HG03103 (cell line): ENCODE data around the gene PDE6C.

ENCODE experiments used
- ATAC-seq: cut with Tn5 transposase; IDR thresholded peaks from one replicate; pipeline ENCODE4 v1.9.1; 2021; ENCODE audit warnings: low read depth; ENCODE audit not compliant: unreplicated experiment

PDE6C gene

DNA sequence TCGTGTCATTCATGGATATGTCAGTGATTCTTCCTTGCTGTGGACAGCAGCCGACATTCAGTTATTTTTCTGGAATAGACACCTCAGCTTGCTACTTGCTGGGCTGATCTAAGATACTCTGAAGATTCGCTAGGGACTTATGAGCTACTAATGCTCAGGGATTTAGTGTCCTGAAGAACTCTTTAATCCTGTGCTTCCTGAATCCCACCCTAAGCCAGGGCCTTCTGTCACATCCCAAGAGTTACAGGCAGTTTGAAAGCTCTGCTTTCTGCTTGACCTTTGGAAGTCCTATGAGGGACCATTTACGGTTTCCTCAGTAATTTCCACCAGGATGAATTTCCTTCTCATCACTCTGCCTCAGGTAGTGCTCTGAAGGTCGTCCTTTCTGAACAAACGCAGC, at the start of gene PDE6C:
Gene PDE6C, plus strand, starts transcription at position 227 of the 400 bp plus-strand sequence. CDS start 189 bp downstream, outside the sequence.
- no peak for ATAC-seq

DNA sequence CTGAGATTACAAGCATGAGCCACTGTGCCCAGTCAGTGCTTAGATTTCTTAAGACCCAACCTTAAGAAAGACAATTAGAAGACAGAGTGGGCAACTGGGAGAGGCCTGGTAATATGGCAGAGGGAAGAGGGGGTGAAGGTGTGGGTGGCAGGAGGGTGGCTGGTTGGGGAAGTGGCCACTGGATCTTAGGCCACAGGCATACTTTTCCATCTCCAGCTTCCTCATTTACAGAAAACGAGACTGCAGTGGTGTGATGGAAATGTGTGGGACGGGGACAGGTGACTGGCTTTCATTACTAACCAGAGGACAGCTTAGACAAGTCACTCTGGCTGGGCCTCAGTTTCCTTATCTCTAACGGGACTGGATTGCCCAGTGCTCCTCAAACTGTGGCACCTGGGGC, 46.9 kb upstream of the PDE6C start:
- no peak for ATAC-seq

DNA sequence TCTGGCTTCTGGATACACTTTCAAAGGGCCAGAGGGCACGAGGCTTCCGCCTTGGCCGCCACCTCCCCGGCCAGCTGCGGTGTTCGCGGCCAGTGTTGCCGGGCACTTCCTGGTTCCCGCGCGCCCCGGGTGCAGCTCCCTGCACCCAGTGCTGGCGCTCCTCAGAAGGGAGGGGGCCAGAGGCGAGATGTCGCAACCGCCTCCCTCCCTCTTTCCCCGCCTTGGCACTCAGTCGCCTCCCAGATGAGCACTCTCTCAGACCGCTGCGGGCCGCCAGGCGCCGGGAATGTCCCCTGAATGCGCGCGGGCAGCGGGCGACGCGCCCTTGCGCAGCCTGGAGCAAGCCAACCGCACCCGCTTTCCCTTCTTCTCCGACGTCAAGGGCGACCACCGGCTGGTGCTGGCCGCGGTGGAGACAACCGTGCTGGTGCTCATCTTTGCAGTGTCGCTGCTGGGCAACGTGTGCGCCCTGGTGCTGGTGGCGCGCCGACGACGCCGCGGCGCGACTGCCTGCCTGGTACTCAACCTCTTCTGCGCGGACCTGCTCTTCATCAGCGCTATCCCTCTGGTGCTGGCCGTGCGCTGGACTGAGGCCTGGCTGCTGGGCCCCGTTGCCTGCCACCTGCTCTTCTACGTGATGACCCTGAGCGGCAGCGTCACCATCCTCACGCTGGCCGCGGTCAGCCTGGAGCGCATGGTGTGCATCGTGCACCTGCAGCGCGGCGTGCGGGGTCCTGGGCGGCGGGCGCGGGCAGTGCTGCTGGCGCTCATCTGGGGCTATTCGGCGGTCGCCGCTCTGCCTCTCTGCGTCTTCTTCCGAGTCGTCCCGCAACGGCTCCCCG, 45.7 kb upstream of the PDE6C start, which contains the start of gene FFAR4:
Gene FFAR4, plus strand, starts transcription at position 231 of the 842 bp plus-strand sequence. Its CDS starts 56 bp downstream, at position 287.
- ATAC-seq: no peak

DNA sequence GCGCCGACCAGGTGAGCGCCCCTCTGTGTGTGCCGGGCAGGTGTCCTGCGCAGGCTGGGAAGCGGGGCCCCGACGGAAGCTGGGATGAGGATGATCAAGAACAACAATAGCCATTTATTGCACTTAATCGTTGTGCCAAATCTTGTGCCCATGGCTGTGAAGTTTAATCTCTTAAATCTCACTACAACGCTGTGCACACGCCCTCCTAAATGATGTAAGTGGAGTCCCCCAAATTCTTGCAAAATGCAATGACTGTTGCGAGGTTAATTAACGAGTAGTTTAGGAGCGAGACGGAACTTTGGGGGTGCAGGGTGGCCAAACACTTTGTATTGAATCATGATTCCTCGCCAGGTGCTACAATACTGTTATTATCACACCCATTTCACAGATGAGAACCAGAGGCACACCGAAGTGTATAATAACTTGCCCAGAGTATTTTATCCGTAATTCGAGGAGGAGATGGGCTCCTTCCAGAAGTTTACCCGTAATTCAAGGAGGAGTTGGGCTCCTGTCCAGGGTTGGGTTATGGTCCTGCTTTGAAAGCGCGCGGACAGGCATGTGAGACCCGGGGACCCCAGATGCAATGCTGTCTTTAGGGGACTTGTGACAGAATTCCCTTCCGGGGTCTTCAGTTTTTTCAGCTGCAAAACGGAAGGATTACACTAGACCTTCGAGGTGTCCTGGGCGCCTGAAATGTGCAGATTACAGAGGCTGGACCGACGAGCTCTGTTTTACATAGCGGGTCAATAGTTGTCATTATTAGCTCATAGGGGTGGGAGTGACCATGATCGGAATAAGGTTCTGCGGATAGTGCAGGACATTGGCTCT, 44.8 kb upstream of the PDE6C start:
- no peak for ATAC-seq

DNA sequence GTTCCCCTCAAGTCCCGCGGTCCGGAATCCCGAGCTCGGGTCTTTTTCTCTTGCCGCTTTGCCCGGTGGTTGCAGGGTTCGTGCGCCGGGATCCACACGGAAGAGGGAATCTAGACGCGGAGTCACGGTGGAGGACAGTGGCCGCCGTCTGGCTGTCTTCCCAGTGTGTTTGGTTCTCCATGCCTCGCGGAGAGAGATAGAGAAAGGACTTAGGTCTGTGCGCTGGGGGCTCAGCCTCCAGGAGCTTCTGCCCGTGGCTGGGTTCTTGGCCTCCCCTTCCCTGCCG, 44.3 kb upstream of the PDE6C start:
- ATAC-seq: no peak

DNA sequence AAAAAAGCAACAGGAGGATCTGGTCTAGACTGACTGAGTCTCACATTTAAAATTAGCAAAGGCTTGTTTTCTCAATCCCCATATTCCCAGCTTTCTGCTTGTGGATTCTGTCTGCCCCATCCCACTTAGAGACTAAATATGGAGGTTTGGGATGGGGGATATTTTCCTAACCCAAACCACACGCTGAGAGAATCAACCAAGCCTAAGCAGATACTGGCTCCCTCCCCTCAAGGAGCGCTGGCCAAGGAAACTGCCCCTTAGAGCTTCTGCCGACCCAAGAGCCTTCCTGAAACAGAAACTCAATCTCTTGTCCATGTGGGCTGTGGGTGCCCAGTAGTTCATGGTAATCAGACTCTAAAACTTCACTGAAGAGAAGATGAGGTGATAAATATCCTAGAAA, 42.0 kb upstream of the PDE6C start:
- ATAC-seq: no peak

DNA sequence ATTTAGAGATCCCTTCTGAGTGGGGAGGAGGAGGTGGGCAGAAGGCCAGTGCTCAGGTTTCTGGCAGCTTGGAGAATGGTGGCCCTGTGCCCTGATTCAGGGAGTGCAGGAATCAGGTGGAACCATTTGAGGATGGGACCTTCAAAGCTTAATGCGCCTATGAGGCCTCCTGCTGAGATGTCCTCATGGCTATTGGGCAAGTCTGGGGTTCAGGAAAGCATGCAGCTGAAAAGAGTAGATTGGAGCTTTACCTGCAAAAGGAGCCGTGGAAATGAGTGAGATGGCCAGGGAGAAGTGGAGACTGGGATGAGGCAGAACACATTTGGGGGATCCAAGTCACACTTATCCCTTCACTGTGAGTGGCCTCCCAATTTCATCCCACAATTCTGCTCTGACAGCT, 39.7 kb upstream of the PDE6C start:
- ATAC-seq: no peak

DNA sequence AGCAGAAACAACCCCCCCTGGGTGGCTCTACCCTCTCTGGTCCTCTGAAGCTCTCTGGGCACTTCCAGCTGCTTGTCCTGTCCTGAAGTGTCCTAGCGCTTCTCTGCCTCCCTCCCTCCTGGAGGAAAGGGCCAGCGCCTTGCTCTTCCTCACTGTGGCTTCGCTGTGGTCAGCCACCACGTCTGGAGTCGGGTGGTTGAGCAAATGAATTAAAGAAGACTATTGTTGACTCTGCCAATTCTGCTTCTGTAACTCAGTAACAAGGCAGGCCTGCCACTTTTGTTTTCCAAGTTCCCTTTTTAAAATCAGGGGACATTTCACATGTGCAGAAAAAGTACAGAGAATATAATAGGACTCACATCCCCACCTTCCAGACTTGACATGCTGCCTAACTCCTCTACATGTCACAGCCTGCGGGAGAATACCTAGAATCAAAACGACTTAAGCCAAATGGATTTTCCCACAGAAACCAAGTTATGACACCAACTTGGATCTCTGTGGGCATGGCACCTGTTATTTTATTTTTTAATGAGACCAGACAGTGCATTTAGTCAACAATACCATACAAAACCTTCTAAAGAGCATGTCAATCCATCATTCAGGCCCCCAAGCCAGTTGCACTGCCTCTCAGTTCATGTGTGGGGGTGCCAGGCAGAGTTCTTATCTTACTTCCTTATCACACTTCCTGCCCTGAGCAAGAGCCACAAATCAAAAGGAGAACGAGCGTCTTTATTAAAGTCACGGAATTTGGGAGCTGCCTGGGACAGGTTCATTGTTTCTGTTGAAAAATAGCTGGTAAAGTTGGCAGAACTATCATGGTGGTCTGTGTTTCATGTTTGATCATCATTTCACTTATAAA, 39.1 kb upstream of the PDE6C start:
- no peak for ATAC-seq

DNA sequence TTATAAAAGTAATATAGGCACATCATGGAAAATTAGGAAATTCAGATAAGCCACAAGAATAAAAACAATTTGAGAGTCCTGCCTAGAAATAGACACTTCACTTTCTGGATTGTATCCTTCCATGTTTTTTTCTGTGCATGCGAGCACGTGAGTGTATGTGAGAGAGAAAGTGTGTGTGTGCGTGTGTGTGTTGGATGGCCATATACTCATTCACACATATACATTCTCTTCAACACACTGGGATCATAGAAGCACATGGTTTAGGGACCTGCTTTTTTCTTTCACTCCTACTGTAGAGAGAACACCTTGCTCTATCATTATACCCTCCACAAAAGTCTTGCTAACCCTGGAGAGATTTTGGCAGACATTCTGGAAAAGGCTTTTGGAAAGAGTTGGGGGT, 38.4 kb upstream of the PDE6C start:
- ATAC-seq: no peak

DNA sequence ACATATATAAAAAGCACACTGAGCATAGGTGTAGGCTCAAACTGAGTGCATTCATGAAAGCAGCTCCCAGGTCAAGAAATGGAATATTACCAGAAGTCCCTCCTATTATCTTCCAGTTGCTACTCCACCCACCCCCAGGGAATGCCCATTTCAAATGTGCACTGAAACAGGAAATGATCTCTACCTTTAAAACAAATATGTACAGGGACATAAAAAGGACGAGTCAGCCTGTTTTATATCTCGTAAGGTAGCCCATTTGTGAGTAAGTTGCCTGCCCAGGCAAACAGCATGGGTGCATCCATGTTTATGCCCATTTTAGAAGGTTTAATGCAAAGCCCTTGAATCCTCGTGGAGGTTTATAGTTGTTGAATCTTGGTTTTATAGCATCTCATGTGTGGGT, 35.4 kb upstream of the PDE6C start:
- no peak for ATAC-seq

DNA sequence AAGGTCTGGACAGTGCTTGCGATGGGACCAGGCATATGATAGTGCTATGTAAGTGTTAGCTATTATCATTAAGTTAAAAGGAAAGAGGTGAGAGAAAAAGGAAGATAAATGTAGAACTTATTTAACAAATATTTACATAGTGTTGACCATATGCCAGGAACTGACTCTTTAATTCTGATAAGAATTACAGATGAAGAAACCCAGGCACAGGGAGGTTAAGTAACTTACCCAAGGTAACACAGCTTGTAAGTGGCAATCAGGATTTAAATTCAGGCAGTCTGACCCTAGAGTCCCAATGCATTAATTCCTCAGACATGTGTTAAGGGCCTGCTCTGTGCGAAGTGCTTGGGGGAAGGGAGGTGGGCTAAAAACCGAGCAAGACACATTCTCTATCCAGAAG, 34.8 kb upstream of the PDE6C start:
- no peak for ATAC-seq

DNA sequence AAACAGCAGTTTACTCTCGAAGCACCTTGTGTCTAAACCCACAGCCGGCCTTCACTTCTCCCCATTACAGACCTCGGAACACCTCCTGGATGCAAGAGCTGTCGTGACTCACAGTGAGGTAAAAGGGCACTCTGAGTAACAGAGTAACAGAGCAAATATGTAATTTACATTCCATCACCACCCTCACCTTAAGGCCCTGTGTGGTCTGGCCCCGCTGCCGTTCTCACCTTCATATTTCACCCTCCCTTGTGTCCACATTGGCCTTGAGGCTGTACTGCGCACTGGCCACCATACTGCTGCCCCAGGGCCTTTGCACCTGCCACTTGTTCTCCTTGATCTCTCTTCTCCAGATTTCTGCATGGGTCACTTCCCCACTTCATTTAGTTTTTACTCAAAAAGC, 33.2 kb upstream of the PDE6C start:
- no peak for ATAC-seq

DNA sequence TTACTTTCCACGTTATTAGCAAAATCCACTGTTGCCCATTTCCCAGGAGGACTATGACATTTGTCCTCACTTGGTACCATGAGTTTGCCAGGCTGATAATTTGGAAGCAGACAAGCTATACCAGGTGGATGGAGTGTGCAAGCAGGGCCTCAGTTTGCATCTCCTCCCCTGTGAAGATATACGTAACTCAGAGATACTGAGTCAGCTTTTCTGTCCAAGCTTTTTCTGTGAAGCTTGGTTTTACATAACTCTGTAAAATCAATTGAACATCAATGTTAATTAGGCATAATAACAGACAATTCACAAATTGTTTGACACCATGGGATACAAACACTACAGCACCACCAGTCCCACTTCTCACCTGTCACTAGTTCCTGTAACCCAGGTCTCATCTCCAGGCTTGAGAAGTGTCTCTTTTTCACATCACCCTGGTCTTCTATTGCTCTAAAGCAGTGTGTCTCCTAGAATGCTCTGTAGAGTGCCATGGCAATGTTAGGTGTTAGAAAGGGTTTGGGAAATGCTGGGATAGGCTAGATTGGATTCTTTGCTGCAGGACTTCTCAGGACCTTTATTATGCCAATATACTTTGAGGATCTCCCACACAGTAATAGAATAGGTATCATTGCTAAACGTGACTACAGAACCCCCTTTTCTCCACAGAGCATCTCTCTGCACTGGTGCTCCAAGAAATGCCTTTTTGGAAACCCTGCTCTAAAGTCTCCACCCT, 32.2 kb upstream of the PDE6C start:
- ATAC-seq: no peak

DNA sequence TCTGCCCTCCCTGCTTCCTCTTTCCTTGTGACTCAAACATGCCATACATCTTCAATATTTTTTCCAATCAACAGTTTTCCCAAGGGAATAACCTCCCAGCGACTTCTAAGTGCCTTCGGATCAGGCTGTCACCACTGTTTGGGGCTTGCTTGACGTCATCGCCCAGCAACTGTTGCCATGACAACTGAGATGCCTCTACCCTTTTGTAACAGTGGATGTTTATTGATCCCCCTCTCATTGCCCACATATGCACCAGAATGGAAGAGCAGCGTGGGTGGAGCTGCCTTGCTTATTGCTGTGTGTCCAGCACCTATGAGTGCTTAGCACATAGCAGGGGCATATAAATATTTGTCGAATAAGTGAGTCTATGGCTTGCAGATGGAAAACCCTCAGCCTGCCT, 31.5 kb upstream of the PDE6C start:
- no peak for ATAC-seq

DNA sequence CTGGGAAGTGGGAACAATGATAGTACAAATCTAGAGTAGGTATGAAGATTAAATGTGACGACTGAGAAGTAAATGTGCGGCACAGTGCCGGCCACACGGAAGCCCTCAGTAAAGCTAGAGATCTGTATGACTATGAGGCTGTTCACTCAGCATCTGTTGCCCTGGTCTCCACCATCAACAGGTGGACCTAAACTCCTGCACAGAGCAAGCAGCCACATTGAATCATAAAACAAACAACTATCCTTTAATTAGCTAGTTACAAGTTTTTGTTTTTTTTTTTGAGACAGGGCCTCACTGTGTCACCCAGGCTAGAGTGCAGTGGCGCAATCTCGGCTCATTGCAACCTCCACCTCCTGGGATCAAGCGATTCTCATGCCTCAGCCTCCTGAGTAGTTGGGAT, 27.9 kb upstream of the PDE6C start:
- no peak for ATAC-seq

DNA sequence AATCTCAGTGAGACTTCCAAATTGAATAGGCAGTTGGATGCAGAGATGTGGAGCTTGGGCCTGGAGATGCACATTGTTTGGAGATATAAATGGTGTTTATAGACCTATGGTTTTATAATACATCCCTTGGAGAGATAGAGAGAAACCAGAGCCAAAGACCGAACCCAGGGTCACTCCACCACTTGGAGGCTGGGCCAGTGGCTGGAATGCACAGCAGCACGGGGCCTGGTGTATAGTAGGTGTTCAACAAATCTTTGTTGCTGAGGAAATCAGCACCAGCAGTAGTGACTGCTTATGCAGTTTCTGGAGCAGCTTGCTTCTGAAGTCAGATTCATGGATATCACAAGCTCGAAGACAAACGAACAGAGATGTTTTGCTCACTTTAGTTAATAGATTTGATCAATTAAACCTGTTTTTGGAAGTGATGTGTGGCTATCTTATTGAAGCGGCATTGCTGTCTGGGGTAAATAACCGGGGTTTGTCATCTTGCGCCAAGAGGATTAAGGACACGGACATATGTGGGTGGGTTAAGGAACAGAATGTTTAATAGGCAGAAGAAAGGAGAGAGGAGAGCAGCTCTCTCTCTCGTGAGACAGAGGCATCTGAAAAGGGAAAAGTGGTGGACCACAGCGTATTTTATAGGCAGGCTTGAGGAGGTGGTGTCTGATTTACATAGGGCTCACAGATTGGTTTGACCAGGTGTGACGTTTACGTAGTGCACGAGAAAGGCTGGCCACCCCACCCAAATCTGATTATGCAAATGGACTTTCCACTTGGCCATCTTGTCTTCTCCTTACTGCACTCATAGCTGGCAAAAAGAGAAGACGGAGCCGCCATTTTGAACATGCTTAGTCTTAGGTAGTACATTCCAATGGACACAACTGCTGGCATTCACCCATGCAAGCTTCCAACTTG, 22.4 kb upstream of the PDE6C start:
- ATAC-seq: no peak

DNA sequence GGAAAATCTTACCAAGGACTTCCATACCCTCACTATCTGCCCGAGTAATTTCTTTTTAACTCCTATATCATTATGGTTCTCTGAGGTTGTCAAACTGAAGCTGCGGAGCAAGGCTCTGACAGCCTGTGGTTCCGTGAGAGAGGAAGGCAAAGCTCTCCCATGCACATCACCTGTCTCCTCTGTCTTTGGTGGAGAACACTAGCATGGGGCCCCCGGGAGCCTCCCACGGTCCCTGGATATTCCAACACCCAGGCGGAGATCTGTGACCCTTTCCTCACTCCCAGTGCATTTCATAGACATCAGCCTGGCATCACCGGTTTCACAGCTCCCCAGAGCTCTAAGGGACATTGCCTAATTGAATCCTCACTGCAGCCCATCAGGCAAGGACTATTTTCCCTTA, 21.7 kb upstream of the PDE6C start:
- ATAC-seq: no peak

DNA sequence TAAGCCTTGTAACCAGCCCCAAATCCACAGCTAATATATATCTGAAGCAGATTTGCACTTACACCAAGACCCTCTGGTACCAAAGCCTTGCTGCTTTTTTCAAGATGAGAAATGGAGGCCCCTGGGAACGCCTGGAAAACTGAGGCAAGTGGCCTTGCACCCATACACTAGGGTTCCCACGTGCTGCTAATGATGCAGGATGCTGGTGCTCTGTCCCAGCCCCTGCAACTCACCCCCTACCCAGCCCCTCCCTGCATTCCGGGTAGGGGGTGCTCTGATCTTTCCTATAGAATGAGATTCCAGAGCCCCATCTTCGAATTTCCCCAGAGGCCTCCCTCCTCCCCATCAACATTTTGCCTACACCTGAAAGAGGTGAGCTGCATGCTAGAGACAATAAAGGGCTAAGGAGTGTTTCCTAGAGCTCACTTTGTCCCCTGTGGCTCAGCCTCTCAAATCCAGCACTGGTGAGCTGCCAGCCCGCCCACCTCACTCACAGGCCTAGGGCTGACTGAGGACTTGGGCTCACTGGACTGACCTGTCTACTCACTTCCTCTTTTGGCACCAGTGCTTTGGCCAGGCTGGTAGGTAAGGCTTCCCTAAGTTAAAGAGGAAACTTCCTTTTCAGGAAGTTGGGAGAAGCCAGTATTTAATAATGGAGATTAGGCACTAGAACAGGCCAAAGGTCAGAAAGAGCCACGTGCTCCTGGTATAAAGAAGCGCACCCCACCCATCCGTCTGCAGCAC, 21.1 kb upstream of the PDE6C start:
- ATAC-seq: no peak

DNA sequence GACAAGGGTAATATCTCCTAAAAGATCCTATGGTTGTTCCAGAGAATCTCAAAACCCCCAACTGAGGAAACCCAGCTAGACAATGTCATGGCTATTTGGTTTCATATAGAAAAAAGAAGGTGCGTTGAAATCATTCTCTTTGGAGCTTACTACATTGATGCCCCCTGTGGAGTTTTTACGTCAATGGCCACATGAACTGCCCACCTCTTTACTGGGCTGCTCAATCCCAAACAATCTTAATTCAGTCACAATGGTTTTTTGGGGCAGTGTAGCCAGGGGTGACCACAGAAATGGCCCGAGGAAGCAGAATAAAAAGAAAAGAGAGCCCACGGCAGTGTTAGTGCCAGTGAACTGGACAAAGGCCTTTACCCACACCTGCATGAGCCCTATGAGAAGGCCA, 19.1 kb upstream of the PDE6C start:
- ATAC-seq: no peak
